Astrocyte (in vitro differentiated cells and primary cell): ENCODE results near the gene FOXE3. TPM values are rescaled to one million over a fixed set of nuclear protein-coding genes. Genes with fewer than 3 reads are reported as not detected.

Source experiments
- DNase-seq: peaks from one replicate; pipeline ENCODE4 v3.0.0-alpha.2; 2010; ENCODE audit warnings: low read depth
- FAIRE-seq: peaks from 2 replicates; lab custom pipeline; 2011; peaks lifted over from hg19 to GRCh38; lab: Jason Lieb, UNC
- H2AFZ ChIP-seq: 2 replicates; pipeline ENCODE4 v1.6.0; 2012; ENCODE audit warnings: low read depth, low read length, inconsistent platforms
- H3K27ac ChIP-seq: 2 replicates; pipeline ENCODE4 v1.5.1; 2011; ENCODE audit warnings: low read depth, low read length, inconsistent platforms
- H3K27me3 ChIP-seq: 2 replicates; pipeline ENCODE4 v1.6.0; 2011; ENCODE audit warnings: low read length, inconsistent platforms; ENCODE audit not compliant: insufficient read depth
- H3K36me3 ChIP-seq: 2 replicates; pipeline ENCODE4 v1.5.1; 2011; ENCODE audit warnings: low read length, inconsistent platforms; ENCODE audit not compliant: insufficient read depth
- H3K4me1 ChIP-seq: 2 replicates; pipeline ENCODE4 v1.5.1; 2011; ENCODE audit warnings: low read length, inconsistent platforms; ENCODE audit not compliant: insufficient read depth
- H3K4me2 ChIP-seq: 2 replicates; pipeline ENCODE4 v1.6.0; 2012; ENCODE audit warnings: low read length, inconsistent platforms
- H3K4me3 ChIP-seq: 2 replicates; pipeline ENCODE4 v1.5.1; 2011; ENCODE audit warnings: low read depth, mild to moderate bottlenecking, low read length, inconsistent platforms; ENCODE audit not compliant: insufficient read depth
- H3K79me2 ChIP-seq: 2 replicates; pipeline ENCODE4 v1.6.0; 2012; ENCODE audit warnings: mild to moderate bottlenecking, low read length, inconsistent platforms; ENCODE audit not compliant: insufficient read depth
- H3K9ac ChIP-seq: 2 replicates; pipeline ENCODE4 v1.6.0; 2012; ENCODE audit warnings: mild to moderate bottlenecking, low read length, inconsistent platforms
- H3K9me3 ChIP-seq: 2 replicates; pipeline ENCODE4 v1.5.1; 2012; ENCODE audit warnings: low read depth, mild to moderate bottlenecking, low read length, inconsistent platforms; ENCODE audit not compliant: insufficient read depth
- H4K20me1 ChIP-seq: 2 replicates; pipeline ENCODE4 v1.6.0; 2012; ENCODE audit warnings: low read length, inconsistent platforms; ENCODE audit not compliant: insufficient read depth
- H3K27ac Mint-ChIP-seq: one replicate; pipeline ENCODE4 v1.8.0; 2021; ENCODE audit warnings: mild to moderate bottlenecking, mixed read lengths; ENCODE audit not compliant: unreplicated experiment
- H3K27me3 Mint-ChIP-seq: one replicate; pipeline ENCODE4 v1.8.0; 2021; ENCODE audit warnings: low read depth, mixed read lengths; ENCODE audit not compliant: unreplicated experiment
- H3K36me3 Mint-ChIP-seq: one replicate; pipeline ENCODE4 v1.8.0; 2021; ENCODE audit warnings: low read depth, mixed read lengths; ENCODE audit not compliant: unreplicated experiment
- H3K4me1 Mint-ChIP-seq: one replicate; pipeline ENCODE4 v1.8.0; 2021; ENCODE audit warnings: low read depth, mixed read lengths; ENCODE audit not compliant: unreplicated experiment
- H3K4me3 Mint-ChIP-seq: one replicate; pipeline ENCODE4 v1.8.0; 2021; ENCODE audit warnings: mild to moderate bottlenecking, moderate library complexity, mixed read lengths; ENCODE audit not compliant: unreplicated experiment
- H3K9me3 Mint-ChIP-seq: one replicate; pipeline ENCODE4 v1.8.0; 2021; ENCODE audit warnings: mild to moderate bottlenecking, mixed read lengths; ENCODE audit not compliant: unreplicated experiment
- CTCF ChIP-seq: IDR thresholded peaks from 2 replicates; pipeline ENCODE4 v1.5.1; 2011; ENCODE audit warnings: low read depth, mild to moderate bottlenecking, inconsistent platforms, low read length, moderate library complexity; ENCODE audit not compliant: insufficient read depth
- EZH2 ChIP-seq: IDR thresholded peaks from 2 replicates; pipeline ENCODE4 v1.6.1; 2012; ENCODE audit warnings: mild to moderate bottlenecking, low read length, inconsistent platforms; ENCODE audit not compliant: insufficient read depth
- total RNA-seq: library from RNA; stranded (reverse); gene quantifications from 2 replicates; pipeline ENCODE4 v1.2.1, GENCODE V29; 2021

Gene FOXE3
- total RNA-seq, 1 donor from 2014 or later, result 0.14 TPM

GRCh38 chr1:47460456-47460855 is 44.4 kb downstream of the FOXE3 start:
- no peak for FAIRE-seq
- Mint-ChIP-seq H3K4me1 (no peaks in the 10 kb centered on the region), H3K27me3 (peaks cover 65% of the 10 kb centered on the region), H3K4me3 (no peak overlapping the region), H3K36me3 (no peaks in the 10 kb centered on the region), H3K9me3 (no peaks in the 10 kb centered on the region), H3K27ac (no peak overlapping the region)
- TF ChIP-seq CTCF, result no peak
- no peak for TF ChIP-seq EZH2
- no peak overlapping the region for H3K9ac ChIP-seq
- no peak overlapping the region for H2AFZ ChIP-seq
- H3K36me3 ChIP-seq, result no peaks in the 10 kb centered on the region
- no peak overlapping the region for H3K4me2 ChIP-seq
- no peaks in the 10 kb centered on the region for H4K20me1 ChIP-seq
- no peak overlapping the region for H3K27ac ChIP-seq
- H3K9me3 ChIP-seq, result no peaks in the 10 kb centered on the region
- no peak for DNase-seq
- H3K4me3 ChIP-seq, result no peak overlapping the region
- H3K4me1 ChIP-seq, result no peaks in the 10 kb centered on the region
- no peaks in the 10 kb centered on the region for H3K79me2 ChIP-seq
- H3K27me3 ChIP-seq, result peaks cover 31% of the 10 kb centered on the region

GRCh38 chr1:47465605-47466004 is 49.5 kb downstream of the FOXE3 start:
- H3K27me3 Mint-ChIP-seq, result peaks cover 40% of the 10 kb centered on the region
- Histone ChIP-seq H3K27me3 (peaks cover 19% of the 10 kb centered on the region), H3K79me2 (no peaks in the 10 kb centered on the region), H3K27ac (no peak overlapping the region), H3K9me3 (no peaks in the 10 kb centered on the region), H3K4me3 (no peak overlapping the region), H2AFZ (no peak overlapping the region), H3K4me1 (no peaks in the 10 kb centered on the region), H4K20me1 (no peaks in the 10 kb centered on the region), H3K4me2 (no peak overlapping the region), H3K36me3 (no peaks in the 10 kb centered on the region), H3K9ac (no peak overlapping the region)
- H3K4me3 Mint-ChIP-seq, result no peak overlapping the region
- peaks cover 3% of the 10 kb centered on the region for H3K9me3 Mint-ChIP-seq
- no peaks in the 10 kb centered on the region for H3K36me3 Mint-ChIP-seq
- DNase-seq (no peak), FAIRE-seq (no peak)
- no peak overlapping the region for H3K27ac Mint-ChIP-seq
- TF ChIP-seq EZH2, result no peak
- TF ChIP-seq CTCF, result no peak
- H3K4me1 Mint-ChIP-seq, result no peaks in the 10 kb centered on the region

Other genes starting within 250 kb of the FOXE3 start
- gene PDZK1IP1, start 226.2 kb upstream of the FOXE3 start, total RNA-seq, result 0.34 TPM in 1 of 2 replicates, not detected in the other
- gene TAL1, start 184.1 kb upstream of the FOXE3 start, total RNA-seq, result 0.14 and 0.17 TPM in 2 replicates
- 5.1 and 8.8 TPM in 2 replicates for gene STIL, start 102.1 kb upstream of the FOXE3 start, total RNA-seq
- gene CMPK1, start 82.5 kb upstream of the FOXE3 start, total RNA-seq, result 136 and 143 TPM in 2 replicates
- gene FOXD2, start 21.8 kb downstream of the FOXE3 start, total RNA-seq, result 0.07 TPM in 1 of 2 replicates, not detected in the other